ENCODE measurements around the gene CDKL4.
"Not testable (repeated sequence)": the region's sequence is repeated elsewhere in the genome, so short reads cannot be mapped to it uniquely, and the experiment has no call there.

DNA sequence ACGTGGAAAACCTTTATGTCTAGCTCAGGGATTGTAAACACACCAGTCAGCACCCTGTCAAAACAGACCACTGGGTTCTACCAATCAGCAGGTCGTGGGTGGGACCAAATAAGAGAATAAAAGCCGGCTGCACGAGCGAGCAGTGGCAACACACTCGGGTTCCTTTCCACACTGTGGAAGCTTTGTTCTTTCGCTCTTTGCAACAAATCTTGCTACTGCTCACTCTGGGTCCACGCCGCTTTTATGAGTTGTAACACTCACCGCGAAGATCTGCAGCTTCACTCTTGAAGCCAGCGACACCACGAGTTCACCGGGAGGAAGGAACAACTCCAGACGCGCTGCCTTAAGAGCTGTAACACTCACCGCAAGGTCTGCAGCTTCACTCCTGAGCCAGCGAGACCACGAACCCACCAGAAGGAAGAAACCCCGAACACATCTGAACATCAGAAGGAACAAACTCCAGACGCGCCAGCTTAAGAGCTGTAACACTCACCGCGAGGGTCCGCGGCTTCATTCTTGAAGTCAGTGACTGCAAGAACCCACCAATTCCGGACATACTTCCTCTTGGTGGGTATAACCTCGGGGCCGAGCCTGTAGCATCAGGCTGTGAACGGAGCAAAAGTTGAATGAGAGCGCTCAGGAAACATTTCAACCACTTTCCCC lies 1.3 kb upstream of the CDKL4 start:
- TF ChIP-seq, protein P1, sequence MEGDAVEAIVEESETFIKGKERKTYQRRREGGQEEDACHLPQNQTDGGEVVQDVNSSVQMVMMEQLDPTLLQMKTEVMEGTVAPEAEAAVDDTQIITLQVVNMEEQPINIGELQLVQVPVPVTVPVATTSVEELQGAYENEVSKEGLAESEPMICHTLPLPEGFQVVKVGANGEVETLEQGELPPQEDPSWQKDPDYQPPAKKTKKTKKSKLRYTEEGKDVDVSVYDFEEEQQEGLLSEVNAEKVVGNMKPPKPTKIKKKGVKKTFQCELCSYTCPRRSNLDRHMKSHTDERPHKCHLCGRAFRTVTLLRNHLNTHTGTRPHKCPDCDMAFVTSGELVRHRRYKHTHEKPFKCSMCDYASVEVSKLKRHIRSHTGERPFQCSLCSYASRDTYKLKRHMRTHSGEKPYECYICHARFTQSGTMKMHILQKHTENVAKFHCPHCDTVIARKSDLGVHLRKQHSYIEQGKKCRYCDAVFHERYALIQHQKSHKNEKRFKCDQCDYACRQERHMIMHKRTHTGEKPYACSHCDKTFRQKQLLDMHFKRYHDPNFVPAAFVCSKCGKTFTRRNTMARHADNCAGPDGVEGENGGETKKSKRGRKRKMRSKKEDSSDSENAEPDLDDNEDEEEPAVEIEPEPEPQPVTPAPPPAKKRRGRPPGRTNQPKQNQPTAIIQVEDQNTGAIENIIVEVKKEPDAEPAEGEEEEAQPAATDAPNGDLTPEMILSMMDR (IDR thresholded peaks at IDR 0.05), result not testable (repeated sequence)
- TF ChIP-seq POLR2A, POLR2AphosphoS5 (IDR thresholded peaks at IDR 0.05): not testable (repeated sequence)
